ENCODE data around the gene VTN.
A peak's percentile ranks its signal among the peaks of the same experiment; 100 is the strongest.

The VTN gene

DNA sequence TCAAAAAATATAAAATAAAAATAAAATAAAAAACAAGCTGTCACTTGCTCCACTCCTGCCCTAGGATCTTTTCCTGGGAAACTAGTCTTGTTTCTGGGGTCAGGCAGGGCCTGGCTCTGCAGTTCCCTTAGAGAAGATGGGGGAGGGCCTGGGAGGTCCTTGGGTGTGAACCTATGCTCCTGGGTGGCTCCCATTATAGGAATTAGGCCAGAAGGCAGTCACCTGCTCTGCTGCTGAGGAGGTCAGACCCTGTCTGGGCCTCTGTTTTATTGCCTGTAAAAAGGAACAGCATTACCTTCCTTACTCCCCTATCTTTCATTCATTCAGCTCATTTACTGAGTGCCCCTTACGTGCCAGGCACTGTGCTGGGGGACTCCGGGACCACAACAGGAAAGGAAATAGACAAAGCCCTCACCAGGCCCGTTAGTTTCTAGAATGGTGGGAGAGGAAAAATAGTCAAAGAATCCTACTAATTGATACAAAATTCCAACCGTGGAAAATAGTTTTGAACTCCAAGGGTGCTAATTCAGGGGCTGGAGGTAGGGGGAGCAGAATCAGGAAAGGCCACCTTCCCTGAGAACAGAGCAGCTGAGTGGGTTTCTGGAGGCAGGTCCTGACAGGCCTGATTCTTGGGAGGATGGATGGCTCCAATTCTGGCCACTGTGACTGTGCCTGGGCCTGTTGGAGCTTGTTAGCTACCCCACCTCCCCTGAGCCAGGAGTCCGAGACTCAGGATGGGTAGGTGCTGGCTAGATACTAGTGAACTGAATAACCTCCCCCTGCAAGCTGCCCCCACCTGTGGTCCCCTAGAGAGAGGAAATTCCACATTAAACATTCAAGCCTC lies 37.2 kb upstream of the VTN start:
- TF ChIP-seq, protein P1, sequence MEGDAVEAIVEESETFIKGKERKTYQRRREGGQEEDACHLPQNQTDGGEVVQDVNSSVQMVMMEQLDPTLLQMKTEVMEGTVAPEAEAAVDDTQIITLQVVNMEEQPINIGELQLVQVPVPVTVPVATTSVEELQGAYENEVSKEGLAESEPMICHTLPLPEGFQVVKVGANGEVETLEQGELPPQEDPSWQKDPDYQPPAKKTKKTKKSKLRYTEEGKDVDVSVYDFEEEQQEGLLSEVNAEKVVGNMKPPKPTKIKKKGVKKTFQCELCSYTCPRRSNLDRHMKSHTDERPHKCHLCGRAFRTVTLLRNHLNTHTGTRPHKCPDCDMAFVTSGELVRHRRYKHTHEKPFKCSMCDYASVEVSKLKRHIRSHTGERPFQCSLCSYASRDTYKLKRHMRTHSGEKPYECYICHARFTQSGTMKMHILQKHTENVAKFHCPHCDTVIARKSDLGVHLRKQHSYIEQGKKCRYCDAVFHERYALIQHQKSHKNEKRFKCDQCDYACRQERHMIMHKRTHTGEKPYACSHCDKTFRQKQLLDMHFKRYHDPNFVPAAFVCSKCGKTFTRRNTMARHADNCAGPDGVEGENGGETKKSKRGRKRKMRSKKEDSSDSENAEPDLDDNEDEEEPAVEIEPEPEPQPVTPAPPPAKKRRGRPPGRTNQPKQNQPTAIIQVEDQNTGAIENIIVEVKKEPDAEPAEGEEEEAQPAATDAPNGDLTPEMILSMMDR (IDR thresholded peaks at IDR 0.05; ENCODE audit: low read length, missing control alignments): no peak
- DNase-seq (ENCODE audit: low read depth): no peak
- no peak overlapping the region for H3K4me3 ChIP-seq (replicated peaks; ENCODE audit: low read depth, low read length)

DNA sequence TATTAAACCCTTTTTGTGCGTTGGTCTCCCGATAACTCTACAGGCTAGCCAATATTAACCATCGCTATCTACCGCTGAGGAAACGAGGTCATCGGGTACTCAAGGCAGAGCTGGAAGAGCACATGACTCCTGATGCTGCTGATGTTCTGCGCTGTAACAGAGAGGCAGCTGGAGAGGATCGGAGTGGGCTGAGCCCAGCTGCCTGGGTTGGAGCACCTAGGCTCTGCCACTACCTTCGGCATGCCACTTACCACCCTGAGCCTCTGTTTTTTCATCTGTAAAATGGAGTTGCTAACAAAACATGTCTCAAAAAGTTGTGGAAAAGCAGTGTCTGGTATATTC lies 36.3 kb upstream of the VTN start:
- DNase-seq (ENCODE audit: low read depth): no peak
- peak overlapping the region; percentile 61 for H3K4me3 ChIP-seq (replicated peaks; ENCODE audit: low read depth, low read length)
- TF ChIP-seq, protein P1 (IDR thresholded peaks at IDR 0.05; ENCODE audit: low read length, missing control alignments): no peak

- peak within 1 kb of the TSS; percentile 61 for H3K4me3 ChIP-seq (replicated peaks; ENCODE audit: low read depth, low read length)
- TF ChIP-seq, protein P1 (IDR thresholded peaks at IDR 0.05; ENCODE audit: low read length, missing control alignments): no peak
- peak; percentile 7 for DNase-seq (ENCODE audit: low read depth)
Measured at GRCh38 chr17:28405632-28406472, 35.7 kb upstream of the VTN start, which contains the start of gene SLC46A1. TSS of gene SLC46A1 (minus strand) at chr17:28406212. CDS start at chr17:28406114, 98 bp downstream.

- peak overlapping the region; percentile 61 for H3K4me3 ChIP-seq (replicated peaks; ENCODE audit: low read depth, low read length)
- TF ChIP-seq, protein P1 (IDR thresholded peaks at IDR 0.05; ENCODE audit: low read length, missing control alignments): no peak
- no peak for DNase-seq (ENCODE audit: low read depth)
Measured at GRCh38 chr17:28404812-28405570, 34.9 kb upstream of the VTN start.

DNA sequence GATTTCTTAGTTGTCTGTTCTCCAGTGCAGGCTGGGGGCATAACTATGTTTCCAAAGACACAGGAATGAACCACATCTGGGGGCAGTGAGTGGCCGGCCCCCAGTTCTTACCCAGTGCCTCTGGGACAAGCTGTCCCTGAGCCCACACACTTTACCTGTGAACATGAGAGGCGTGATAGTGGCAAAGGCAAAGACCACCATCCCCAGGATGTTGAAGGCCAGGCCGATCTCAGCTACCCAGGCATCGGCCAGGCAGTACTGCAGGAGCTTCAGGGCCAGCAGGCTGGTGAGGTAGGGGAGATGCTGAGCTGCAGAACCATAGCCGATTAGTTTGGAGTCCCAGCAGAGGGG lies 34.3 kb upstream of the VTN start:
- DNase-seq (ENCODE audit: low read depth): no peak
- H3K4me3 ChIP-seq (replicated peaks; ENCODE audit: low read depth, low read length): no peak overlapping the region
- TF ChIP-seq, protein P1 (IDR thresholded peaks at IDR 0.05; ENCODE audit: low read length, missing control alignments): no peak

DNA sequence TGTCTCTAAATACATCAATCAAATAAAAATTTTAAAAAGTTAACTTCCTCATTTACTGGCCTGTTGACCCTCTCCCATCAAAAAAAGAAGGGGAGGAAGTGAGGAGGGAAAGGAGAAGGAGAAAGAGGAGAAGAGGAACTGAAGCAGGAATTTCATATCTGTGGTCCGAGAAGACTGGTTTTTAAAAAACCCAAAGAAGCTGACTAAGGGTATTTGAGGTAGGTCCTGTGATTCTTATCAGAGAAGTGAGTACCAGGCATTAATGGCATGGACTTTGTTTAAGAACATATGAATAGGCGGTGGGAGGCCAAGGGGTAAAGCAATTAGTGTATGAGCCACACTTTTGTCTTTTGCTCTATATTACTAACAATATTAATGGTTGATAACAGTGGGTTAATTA lies 33.9 kb upstream of the VTN start:
- no peak overlapping the region for H3K4me3 ChIP-seq (replicated peaks; ENCODE audit: low read depth, low read length)
- TF ChIP-seq, protein P1 (IDR thresholded peaks at IDR 0.05; ENCODE audit: low read length, missing control alignments): no peak
- no peak for DNase-seq (ENCODE audit: low read depth)
